AML-193 (cell line): ENCODE results near the gene ADGRG3.
A peak's percentile ranks its signal among the peaks of the same experiment; 100 is the strongest.

Source experiments
- DNase-seq, 2 experiments: peaks; one replicate each; lab custom pipeline; 2025; lab: John Stamatoyannopoulos, UW

ADGRG3 gene

DNA sequence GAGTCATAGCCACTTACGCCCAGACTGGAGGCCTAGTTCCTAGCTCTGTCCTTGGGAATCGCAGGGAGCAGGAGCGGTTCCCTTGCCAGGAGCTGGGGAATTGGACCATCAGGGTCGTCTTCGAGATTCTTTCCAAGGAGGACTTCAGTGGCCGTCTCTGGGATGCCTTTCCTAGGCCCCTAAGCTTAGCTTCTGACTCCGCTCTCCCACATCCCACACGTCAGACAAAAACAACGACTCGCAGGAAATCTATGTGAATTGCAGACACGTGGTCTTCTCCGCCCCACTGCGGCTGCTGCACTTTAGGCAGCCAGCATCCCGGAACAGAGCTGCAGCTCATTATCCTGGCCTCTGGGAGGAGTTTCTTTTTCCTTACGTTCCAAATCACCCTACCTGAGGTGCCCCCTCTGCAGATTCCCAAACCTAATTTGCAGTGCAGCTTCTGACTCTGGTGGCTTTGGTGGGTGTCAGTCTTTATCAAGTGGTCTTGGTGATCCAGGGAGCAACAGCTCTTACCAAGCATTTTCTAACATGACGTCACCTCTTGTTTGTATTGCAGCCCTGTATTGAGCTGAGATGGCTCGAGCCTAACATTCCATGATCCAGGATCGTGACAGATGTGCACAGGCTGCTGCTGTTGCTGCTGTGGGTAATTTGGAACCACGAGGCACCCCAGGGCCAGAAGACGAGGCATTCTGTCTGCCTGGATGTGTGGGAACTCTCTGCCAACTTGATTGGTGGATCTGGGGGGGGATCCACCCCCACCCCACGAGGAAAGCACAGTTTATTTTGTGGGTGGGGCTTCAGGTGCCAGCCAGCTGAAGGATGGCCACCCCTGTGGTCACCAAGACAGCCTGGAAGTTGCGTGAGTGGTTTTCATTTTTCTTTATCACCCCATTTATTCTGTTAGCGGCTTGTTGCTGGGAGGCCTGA is 68.6 kb downstream of the ADGRG3 start:
- peak; percentile 55 to 71 for DNase-seq

- DNase-seq: no peak
These were observed 70.7 kb downstream of the ADGRG3 start for GRCh38 chr16:57738844-57739243.
